ENCODE measurements around the gene TRABD2A. TPM values are rescaled to one million over a fixed set of nuclear protein-coding genes. Genes with fewer than 3 reads are reported as not detected.
"Not testable (repeated sequence)": the region's sequence is repeated elsewhere in the genome, so short reads cannot be mapped to it uniquely, and the experiment has no call there.

TRABD2A gene
- total RNA-seq, 1 experiment from 2014 or later, result 1.7 TPM

DNA sequence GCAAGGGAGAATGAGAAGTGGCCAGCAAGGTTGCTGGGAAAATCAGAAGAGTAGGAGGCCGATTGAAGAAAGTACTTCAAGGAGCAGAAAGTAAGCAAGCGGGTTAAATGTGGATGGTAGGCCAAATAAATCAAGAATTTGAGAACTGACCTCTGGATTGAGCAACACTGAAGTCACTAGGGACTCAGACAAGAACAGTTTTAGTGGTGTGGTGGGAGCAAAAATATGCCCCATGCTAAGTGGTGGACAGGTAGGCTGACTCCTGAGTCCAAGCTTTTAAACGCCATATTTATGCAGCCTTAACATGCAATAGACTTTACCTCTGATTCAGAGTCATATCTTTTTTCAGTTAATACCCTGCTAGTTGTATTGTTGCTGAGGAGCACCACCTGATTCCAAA is 4.5 kb downstream of the TRABD2A start:
- Histone ChIP-seq H3K56ac (ENCODE audit: insufficient read length, low read depth, low read length) (no peak overlapping the region), H3K4ac (ENCODE audit: low read depth, low read length) (no peak overlapping the region), H3K79me2 (ENCODE audit: insufficient read depth, low read length) (no peaks in the 10 kb centered on the region), H3K9ac (ENCODE audit: extremely low read depth, insufficient read length, low read length) (no peak overlapping the region), H3T11ph (ENCODE audit: low read length) (no peak overlapping the region), H2BK20ac (ENCODE audit: low read depth, low read length, poor library complexity, severe bottlenecking) (no peak overlapping the region), H3K27me3 (ENCODE audit: insufficient read depth, low read length) (peaks cover 30% of the 10 kb centered on the region), H3K23me2 (ENCODE audit: insufficient read length, low read depth, low read length, poor library complexity, severe bottlenecking) (peaks cover 14% of the 10 kb centered on the region), H2AK5ac (ENCODE audit: insufficient read length, low read length) (no peak overlapping the region), H4K8ac (replicated peaks; ENCODE audit: insufficient read length, low read depth, low read length) (no peak overlapping the region), H4K20me1 (ENCODE audit: control insufficient read depth, insufficient read depth, insufficient read length) (no peaks in the 10 kb centered on the region), H4K91ac (ENCODE audit: insufficient read length, low read depth, low read length) (no peak overlapping the region), H3K23ac (ENCODE audit: insufficient read length, low read depth, low read length) (no peak overlapping the region), H3K4me1 (ENCODE audit: insufficient read depth, low read length) (no peaks in the 10 kb centered on the region), H3K27ac (ENCODE audit: insufficient read length, low read depth, low read length) (no peak overlapping the region), H2AFZ (ENCODE audit: low read length) (no peak overlapping the region), H3K18ac (ENCODE audit: insufficient read length, low read depth, low read length) (no peak overlapping the region), H2BK120ac (ENCODE audit: low read depth, low read length, poor library complexity, severe bottlenecking) (no peak overlapping the region), H3K9me3 (ENCODE audit: control insufficient read depth, low read depth, low read length) (no peaks in the 10 kb centered on the region), H2BK5ac (ENCODE audit: insufficient read length, low read length) (no peak overlapping the region), H4K5ac (ENCODE audit: insufficient read length, low read depth, low read length) (no peak overlapping the region), H3K14ac (ENCODE audit: insufficient read depth, low read length) (no peak overlapping the region), H3K79me1 (ENCODE audit: insufficient read depth, low read depth, low read length, poor library complexity, severe bottlenecking) (no peaks in the 10 kb centered on the region), H2BK12ac (ENCODE audit: insufficient read length, low read depth, low read length) (no peak overlapping the region), H2BK15ac (ENCODE audit: low read depth, low read length) (no peak overlapping the region), H3K4me2 (ENCODE audit: insufficient read depth, insufficient read length, low read length) (no peak overlapping the region)
- Mint-ChIP-seq H3K4me1 (peaks cover 8 to 14% of the 10 kb centered on the region in 2 experiments), H3K27ac (no peak overlapping the region), H3K9me3 (no peaks in the 10 kb centered on the region; a peak in 1 of 5 replicates), H3K36me3 (ENCODE audit: insufficient read depth in 1 of 3, low read depth in 3 of 3) (no peaks in the 10 kb centered on the region), H3K27me3 (ENCODE audit: low read depth) (peaks cover 87% of the 10 kb centered on the region), H3K4me3 (no peak overlapping the region)
- TF ChIP-seq, protein P1, sequence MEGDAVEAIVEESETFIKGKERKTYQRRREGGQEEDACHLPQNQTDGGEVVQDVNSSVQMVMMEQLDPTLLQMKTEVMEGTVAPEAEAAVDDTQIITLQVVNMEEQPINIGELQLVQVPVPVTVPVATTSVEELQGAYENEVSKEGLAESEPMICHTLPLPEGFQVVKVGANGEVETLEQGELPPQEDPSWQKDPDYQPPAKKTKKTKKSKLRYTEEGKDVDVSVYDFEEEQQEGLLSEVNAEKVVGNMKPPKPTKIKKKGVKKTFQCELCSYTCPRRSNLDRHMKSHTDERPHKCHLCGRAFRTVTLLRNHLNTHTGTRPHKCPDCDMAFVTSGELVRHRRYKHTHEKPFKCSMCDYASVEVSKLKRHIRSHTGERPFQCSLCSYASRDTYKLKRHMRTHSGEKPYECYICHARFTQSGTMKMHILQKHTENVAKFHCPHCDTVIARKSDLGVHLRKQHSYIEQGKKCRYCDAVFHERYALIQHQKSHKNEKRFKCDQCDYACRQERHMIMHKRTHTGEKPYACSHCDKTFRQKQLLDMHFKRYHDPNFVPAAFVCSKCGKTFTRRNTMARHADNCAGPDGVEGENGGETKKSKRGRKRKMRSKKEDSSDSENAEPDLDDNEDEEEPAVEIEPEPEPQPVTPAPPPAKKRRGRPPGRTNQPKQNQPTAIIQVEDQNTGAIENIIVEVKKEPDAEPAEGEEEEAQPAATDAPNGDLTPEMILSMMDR (conservative IDR thresholded peaks at IDR 0.05), result no peak
- no CpG with 5 or more reads among the region's 3 CpGs for WGBS (ENCODE audit: extremely low coverage, insufficient read length, low lambda C conversion rate)
- no peak for DNase-seq

DNA sequence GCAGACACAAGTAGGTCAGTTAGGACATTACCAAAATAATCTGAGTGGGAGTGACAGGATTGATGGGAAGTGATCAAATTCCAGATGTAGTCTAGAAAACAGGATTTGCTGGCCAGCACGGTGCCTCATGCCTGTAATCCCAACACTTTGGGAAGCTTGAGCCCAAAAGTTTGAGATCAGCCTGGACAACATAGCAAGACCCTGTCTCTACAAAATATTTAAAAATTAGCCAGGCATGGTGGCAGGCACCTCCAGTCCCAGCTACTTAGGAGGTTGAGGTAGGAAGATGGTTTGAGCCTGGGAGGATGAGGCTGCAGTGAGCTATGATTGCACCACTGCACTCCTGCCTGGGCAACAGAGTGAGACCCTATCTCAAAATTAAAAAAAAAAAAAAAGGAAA is 5.3 kb downstream of the TRABD2A start:
- not testable (repeated sequence) for H4K8ac ChIP-seq (replicated peaks; ENCODE audit: insufficient read length, low read depth, low read length); H4K91ac ChIP-seq (ENCODE audit: insufficient read length, low read depth, low read length); H3K4ac ChIP-seq (ENCODE audit: low read depth, low read length); H3K9me3 Mint-ChIP-seq; H2BK15ac ChIP-seq (ENCODE audit: low read depth, low read length); H3K4me1 ChIP-seq (ENCODE audit: insufficient read depth, low read length); H3K36me3 Mint-ChIP-seq (ENCODE audit: insufficient read depth in 1 of 3, low read depth in 3 of 3); H3K23ac ChIP-seq (ENCODE audit: insufficient read length, low read depth, low read length); H3K79me2 ChIP-seq (ENCODE audit: insufficient read depth, low read length); H3K4me2 ChIP-seq (ENCODE audit: insufficient read depth, insufficient read length, low read length); H3K4me3 Mint-ChIP-seq; H3K27ac ChIP-seq (ENCODE audit: insufficient read length, low read depth, low read length); H2AFZ ChIP-seq (ENCODE audit: low read length); H2BK12ac ChIP-seq (ENCODE audit: insufficient read length, low read depth, low read length); H3K9ac ChIP-seq (ENCODE audit: extremely low read depth, insufficient read length, low read length); H3K27ac Mint-ChIP-seq; H3K79me1 ChIP-seq (ENCODE audit: insufficient read depth, low read depth, low read length, poor library complexity, severe bottlenecking); H2BK120ac ChIP-seq (ENCODE audit: low read depth, low read length, poor library complexity, severe bottlenecking); H3K14ac ChIP-seq (ENCODE audit: insufficient read depth, low read length); H2BK5ac ChIP-seq (ENCODE audit: insufficient read length, low read length); H2BK20ac ChIP-seq (ENCODE audit: low read depth, low read length, poor library complexity, severe bottlenecking); H4K5ac ChIP-seq (ENCODE audit: insufficient read length, low read depth, low read length); H2AK5ac ChIP-seq (ENCODE audit: insufficient read length, low read length); H3K9me3 ChIP-seq (ENCODE audit: control insufficient read depth, low read depth, low read length); H3T11ph ChIP-seq (ENCODE audit: low read length); H3K23me2 ChIP-seq (ENCODE audit: insufficient read length, low read depth, low read length, poor library complexity, severe bottlenecking); H3K18ac ChIP-seq (ENCODE audit: insufficient read length, low read depth, low read length); H3K56ac ChIP-seq (ENCODE audit: insufficient read length, low read depth, low read length); H4K20me1 ChIP-seq (ENCODE audit: control insufficient read depth, insufficient read depth, insufficient read length); DNase-seq
- Mint-ChIP-seq H3K4me1 (peaks cover 5 to 11% of the 10 kb centered on the region in 2 experiments), H3K27me3 (ENCODE audit: low read depth) (peaks cover 88% of the 10 kb centered on the region)
- peaks cover 27% of the 10 kb centered on the region for H3K27me3 ChIP-seq (ENCODE audit: insufficient read depth, low read length)
- no CpG with 5 or more reads among the region's 1 CpG for WGBS (ENCODE audit: extremely low coverage, insufficient read length, low lambda C conversion rate)
